ENCODE data around the gene CCDC57.

DNA sequence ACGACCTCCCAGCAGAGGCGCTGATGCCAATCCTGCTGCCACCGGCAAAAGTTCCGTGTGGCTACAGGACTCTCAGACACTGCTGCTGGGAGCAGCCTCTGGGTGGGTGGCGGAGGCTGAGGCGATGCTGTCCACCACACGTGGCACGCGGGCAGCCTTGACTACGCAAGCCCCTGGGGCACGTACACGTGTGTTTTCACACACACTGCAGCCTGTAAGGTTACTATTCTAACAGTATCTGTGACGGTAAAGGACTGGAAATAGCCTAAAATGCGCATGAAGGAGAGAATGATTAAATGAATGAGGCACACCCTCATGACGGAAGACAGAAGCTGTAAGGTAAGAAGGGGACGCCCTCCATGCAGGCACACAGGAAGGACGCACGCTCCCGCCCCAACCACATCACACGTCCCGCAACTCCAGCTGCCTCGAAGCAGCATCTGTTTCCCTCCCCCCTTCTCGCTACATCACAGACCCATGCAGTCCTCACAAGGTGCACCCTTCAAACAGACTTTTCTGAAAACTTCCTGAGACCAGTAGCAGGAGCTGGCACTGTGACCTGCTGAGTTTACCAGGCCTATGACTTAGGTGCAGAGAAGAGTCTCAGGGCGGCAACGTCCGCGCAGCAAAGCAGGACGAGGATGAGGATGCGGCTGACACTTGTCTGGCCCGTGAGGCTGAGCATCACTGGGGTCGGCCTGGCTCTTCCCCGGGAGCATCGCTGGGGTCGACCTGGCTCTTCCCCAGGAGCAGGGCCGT is 85.9 kb downstream of the CCDC57 start:
- no peak for TF ChIP-seq EP300 (IDR thresholded peaks at IDR 0.05; ENCODE audit: low read depth)
- TF ChIP-seq, protein P1, sequence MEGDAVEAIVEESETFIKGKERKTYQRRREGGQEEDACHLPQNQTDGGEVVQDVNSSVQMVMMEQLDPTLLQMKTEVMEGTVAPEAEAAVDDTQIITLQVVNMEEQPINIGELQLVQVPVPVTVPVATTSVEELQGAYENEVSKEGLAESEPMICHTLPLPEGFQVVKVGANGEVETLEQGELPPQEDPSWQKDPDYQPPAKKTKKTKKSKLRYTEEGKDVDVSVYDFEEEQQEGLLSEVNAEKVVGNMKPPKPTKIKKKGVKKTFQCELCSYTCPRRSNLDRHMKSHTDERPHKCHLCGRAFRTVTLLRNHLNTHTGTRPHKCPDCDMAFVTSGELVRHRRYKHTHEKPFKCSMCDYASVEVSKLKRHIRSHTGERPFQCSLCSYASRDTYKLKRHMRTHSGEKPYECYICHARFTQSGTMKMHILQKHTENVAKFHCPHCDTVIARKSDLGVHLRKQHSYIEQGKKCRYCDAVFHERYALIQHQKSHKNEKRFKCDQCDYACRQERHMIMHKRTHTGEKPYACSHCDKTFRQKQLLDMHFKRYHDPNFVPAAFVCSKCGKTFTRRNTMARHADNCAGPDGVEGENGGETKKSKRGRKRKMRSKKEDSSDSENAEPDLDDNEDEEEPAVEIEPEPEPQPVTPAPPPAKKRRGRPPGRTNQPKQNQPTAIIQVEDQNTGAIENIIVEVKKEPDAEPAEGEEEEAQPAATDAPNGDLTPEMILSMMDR (IDR thresholded peaks at IDR 0.05), result no peak

All from transverse colon (tissue), 3 donors.